ENCODE results near the gene TCF12.

The TCF12 gene

DNA sequence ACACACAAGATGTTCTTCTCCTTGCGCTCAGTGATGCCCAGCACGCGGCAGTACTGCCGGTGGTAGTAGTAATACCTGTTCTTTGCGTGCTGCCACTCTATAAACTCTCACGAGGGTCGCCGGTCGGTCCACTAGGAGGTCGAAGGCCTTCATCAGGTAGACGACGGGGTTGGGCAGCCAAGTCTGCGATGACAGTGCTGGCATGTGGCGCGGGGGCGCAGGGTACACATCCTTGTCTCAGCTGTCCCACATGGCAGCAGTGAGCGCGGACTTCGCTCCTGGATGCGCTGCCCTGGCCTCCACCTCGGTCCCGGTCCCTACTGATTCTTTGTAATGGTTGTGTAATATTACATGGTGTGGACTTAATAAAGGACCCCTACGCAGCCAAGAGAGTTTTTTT is 407.8 kb downstream of the TCF12 start:
- DNase-seq (ENCODE audit: extremely low read depth, low read depth), result no peak
- TF ChIP-seq, protein P1, sequence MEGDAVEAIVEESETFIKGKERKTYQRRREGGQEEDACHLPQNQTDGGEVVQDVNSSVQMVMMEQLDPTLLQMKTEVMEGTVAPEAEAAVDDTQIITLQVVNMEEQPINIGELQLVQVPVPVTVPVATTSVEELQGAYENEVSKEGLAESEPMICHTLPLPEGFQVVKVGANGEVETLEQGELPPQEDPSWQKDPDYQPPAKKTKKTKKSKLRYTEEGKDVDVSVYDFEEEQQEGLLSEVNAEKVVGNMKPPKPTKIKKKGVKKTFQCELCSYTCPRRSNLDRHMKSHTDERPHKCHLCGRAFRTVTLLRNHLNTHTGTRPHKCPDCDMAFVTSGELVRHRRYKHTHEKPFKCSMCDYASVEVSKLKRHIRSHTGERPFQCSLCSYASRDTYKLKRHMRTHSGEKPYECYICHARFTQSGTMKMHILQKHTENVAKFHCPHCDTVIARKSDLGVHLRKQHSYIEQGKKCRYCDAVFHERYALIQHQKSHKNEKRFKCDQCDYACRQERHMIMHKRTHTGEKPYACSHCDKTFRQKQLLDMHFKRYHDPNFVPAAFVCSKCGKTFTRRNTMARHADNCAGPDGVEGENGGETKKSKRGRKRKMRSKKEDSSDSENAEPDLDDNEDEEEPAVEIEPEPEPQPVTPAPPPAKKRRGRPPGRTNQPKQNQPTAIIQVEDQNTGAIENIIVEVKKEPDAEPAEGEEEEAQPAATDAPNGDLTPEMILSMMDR (IDR thresholded peaks at IDR 0.05; ENCODE audit: low read depth, low read length), result no peak

DNA sequence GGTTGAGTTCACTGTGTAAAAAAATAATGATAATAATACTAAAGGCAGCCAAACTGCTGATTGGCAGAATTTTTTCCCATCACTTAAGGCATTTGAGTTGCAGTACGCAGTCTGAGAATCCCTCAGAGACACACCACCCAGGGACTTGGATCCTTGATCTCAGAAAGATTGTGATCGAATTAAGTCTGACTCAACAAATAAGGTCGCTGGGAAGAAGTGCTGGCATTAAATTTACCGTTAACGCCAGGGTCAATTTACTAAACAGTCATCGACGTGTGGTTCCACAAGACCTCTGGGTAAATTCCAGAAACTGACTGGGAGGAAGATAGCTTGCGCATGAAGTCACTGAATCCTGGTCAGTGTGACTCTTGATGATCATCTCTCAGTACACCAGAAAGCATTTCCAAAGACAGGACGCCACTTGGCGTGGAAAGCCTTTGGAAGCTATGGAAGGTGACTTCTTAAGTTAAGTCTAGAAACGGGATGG is 409.6 kb downstream of the TCF12 start:
- DNase-seq (ENCODE audit: extremely low read depth, low read depth), result peak; percentile 72
- TF ChIP-seq, protein P1 (IDR thresholded peaks at IDR 0.05; ENCODE audit: low read depth, low read length), result no peak

DNA sequence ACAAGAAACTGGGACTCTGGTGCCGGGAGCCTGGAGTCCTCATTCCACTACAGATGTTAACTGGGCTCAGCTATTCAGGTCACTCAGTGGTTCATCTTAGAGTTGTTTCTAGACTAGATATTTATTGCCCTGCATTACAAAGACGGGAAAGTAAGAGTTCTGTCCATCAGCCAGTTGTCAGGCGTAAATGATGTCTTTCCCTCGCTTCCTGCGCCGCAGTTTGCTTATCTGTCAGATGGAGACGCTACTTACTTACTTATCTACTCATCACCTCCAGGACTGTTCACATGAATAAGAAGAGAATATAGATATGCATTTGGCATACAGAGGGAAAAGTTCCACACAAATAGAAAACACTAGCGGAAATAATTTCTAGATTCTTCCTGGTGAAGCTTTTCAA is 410.0 kb downstream of the TCF12 start:
- DNase-seq (ENCODE audit: extremely low read depth, low read depth), result no peak
- TF ChIP-seq, protein P1 (IDR thresholded peaks at IDR 0.05; ENCODE audit: low read depth, low read length), result no peak

DNA sequence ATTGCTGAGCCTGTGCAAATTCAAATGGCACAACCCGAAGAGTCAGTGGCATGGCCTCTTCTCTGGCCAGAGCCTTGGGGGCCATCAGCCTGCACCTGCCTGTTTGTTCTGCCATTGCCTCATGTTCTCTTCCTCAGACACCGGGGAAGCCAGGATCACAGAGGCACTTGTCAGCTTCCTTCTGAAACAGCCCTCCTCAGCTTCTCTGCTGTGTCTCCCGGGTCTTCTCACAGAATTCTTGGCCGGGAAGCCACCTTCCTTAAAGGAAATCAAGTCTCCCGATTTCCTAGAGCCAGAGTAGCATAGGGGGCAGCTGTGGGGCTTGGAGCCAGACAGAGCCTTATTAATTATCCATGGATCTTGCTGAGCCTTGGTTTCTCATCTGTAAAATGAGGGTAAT is 410.5 kb downstream of the TCF12 start:
- TF ChIP-seq, protein P1 (IDR thresholded peaks at IDR 0.05; ENCODE audit: low read depth, low read length), result no peak
- no peak for DNase-seq (ENCODE audit: extremely low read depth, low read depth)

DNA sequence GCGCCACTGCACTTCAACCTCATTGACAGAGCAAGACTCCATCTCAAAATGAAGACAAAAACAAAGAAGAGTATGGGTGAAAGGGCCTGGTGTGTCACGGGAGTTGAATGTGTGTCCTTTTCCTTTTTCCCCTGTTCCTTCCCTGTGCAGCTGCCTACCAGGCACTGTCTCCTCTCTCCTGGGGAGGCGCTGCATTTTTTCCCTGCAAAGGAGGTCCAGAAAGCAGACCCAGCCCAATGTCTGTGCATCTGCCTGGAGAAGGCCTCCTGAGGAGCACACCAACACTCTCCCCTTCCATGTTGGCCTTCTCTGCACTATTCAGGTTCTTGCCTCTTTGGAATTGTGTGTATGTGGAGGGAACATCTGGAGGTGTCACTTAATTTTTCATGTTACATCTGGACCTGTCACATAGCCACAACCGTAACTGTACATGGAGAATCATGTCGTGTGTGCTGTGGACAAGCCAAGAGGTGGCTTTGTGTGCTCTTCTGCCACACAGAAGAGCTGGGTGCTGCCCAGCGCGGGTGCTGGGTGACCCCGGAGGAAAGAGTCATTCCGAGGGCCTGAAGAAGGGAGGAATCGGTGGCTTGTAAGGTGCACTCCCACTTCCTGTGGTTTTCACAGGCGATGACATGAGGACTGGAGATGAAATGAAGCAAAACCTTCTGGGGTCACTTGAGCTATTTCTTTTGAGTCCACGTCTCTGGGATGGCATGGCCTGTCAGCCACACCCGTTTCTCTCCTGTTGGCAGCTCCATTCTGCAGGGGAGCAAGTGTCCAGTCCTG is 411.3 kb downstream of the TCF12 start:
- DNase-seq (ENCODE audit: extremely low read depth, low read depth), result no peak
- TF ChIP-seq, protein P1 (IDR thresholded peaks at IDR 0.05; ENCODE audit: low read depth, low read length), result no peak

DNA sequence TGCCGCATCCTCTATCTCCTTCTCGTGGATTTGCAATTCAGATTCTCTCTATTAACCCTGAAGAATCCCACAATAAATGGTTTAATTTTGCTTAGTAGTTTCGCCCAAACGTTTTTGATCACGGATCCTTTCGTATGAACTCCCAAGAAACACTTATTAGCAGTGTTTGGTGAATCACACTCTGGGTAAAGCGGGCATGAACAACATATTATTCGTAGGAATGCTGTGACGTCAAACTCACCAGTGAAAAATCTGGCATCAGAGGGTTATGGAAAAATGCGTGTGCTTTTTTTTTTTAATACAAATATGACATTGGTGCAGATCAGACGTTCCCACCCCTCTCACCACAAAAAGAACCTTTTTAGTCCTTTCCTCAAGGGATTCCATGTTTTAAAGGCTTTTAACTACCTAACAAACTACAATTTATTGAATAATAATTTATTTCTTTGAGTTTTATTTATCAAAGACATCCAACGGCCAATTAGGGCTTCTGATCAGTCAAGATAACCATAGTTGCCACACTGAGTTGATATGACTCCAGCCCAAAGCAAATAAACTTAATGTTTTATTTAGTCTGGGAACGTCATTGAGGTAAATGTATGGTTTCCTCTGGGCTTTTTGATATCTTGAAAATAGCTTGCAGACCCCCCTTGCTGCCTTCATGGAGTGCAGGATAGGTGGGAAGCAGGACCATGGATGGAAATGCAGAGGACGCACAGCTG is 412.3 kb downstream of the TCF12 start:
- DNase-seq (ENCODE audit: extremely low read depth, low read depth), result no peak
- TF ChIP-seq, protein P1 (IDR thresholded peaks at IDR 0.05; ENCODE audit: low read depth, low read length), result no peak

DNA sequence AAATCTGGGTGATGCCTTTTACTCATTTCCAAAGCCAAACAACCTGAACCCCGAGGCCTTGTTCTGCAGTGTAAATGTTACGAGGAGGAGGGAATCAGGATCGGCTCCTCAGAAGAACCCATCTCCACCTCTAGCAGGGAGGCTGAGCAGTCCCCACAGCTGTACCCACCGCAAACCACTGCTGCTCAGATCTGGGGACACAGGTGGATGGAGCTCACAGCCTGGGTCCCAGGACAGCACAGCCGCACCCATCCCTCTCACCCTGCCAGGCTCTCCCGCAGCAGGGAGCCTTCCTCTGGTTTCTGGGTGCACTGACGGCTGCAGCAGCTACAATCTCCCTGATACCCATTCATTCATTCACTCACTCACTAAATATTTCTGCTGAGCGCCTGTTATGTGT is 413.9 kb downstream of the TCF12 start:
- DNase-seq (ENCODE audit: extremely low read depth, low read depth), result no peak
- TF ChIP-seq, protein P1 (IDR thresholded peaks at IDR 0.05; ENCODE audit: low read depth, low read length), result no peak

Measured in AG09319 (cell line).